SU-DHL-6 (cell line): ENCODE measurements around the gene NRG3.

Experiments
- EZH2phosphoT487 ChIP-seq: fragments of 200-600 bp; sonication (generic), shearing (Covaris generic); conservative IDR thresholded peaks from 2 replicates; pipeline ENCODE4 v1.6.1; 2018; ENCODE audit warnings: mild to moderate bottlenecking, antibody characterized with exemption, low read length, moderate library complexity, mixed read lengths
- TF ChIP-seq, protein P1 (sequence below): fragments of 200-600 bp; sonication (generic); IDR thresholded peaks from one replicate; pipeline ENCODE4 v1.5.1; 2017; ENCODE audit warnings: antibody characterized with exemption, mild to moderate bottlenecking, low read length, moderate library complexity; ENCODE audit not compliant: insufficient read depth, poor library complexity, severe bottlenecking

GRCh38 chr10:81872206-81872862 lies 2.7 kb upstream of the NRG3 start:
- TF ChIP-seq, protein P1, sequence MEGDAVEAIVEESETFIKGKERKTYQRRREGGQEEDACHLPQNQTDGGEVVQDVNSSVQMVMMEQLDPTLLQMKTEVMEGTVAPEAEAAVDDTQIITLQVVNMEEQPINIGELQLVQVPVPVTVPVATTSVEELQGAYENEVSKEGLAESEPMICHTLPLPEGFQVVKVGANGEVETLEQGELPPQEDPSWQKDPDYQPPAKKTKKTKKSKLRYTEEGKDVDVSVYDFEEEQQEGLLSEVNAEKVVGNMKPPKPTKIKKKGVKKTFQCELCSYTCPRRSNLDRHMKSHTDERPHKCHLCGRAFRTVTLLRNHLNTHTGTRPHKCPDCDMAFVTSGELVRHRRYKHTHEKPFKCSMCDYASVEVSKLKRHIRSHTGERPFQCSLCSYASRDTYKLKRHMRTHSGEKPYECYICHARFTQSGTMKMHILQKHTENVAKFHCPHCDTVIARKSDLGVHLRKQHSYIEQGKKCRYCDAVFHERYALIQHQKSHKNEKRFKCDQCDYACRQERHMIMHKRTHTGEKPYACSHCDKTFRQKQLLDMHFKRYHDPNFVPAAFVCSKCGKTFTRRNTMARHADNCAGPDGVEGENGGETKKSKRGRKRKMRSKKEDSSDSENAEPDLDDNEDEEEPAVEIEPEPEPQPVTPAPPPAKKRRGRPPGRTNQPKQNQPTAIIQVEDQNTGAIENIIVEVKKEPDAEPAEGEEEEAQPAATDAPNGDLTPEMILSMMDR: no peak
- TF ChIP-seq EZH2phosphoT487: no peak
